Measurements from ENCODE around the gene STUM.
"Not testable (repeated sequence)": the region's sequence is repeated elsewhere in the genome, so short reads cannot be mapped to it uniquely, and the experiment has no call there.

Gene STUM

DNA sequence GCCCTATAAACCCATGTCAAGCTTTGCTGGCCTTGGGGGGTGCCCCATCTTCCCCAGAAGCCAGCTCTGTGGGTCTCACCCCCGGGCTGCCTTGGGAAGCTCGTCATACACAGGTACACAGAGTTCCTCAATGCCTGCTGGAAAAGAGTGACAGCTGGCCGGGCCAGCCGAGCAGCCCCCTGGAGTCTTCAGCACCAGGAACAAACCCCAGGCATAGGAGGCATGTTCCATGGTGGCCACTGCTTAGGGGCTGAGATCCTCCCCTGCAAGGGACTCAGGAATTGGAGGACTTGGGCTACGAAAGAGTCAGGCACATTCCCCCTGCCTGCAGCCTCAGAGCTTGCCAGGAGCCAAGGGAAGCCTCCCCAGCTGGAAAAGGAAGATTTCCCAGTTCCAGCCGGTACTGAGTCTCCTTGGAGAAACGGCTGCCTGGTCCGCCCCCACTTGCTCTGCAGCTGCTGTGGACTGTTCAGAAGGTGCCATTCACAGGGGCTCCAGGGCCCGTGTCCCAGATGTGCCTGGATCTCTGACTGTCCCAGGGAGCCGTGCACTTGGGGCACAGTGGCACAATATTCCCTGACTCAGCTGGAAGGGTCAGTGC, 89.5 kb downstream of the STUM start:
- DNase-seq (ENCODE audit: extremely low spot score) = no peak
- ChIA-PET POLR2A (no interaction called here), CTCF (interaction anchor here (0.7 to 1.5 kb wide), 2 partner anchors 12 to 26 kb away, joined by 3 to 7 read pairs; no protein-coding TSS in a partner anchor)
- no peak for TF ChIP-seq FOXM1 (IDR thresholded peaks at IDR 0.05; ENCODE audit: borderline replicate concordance)
- TF ChIP-seq LEF1 (IDR thresholded peaks at IDR 0.05; ENCODE audit: borderline replicate concordance) = no peak
- TF ChIP-seq ELF4 (IDR thresholded peaks at IDR 0.05) = no peak
- no peak for TF ChIP-seq SUZ12 (IDR thresholded peaks at IDR 0.05)
- no peak for TF ChIP-seq ARNT (IDR thresholded peaks at IDR 0.05)
- no peak for TF ChIP-seq FOXK2 (IDR thresholded peaks at IDR 0.05)
- TF ChIP-seq ZNF384 (IDR thresholded peaks at IDR 0.05) = no peak
- TF ChIP-seq FOXA1 (IDR thresholded peaks at IDR 0.05) = no peak
- no peak for TF ChIP-seq L3MBTL2 (conservative IDR thresholded peaks at IDR 0.05)
- no peak for TF ChIP-seq HDGF (IDR thresholded peaks at IDR 0.05; ENCODE audit: borderline replicate concordance)
- no peak for TF ChIP-seq SP1 (IDR thresholded peaks at IDR 0.05)
- TF ChIP-seq CTBP1 (IDR thresholded peaks at IDR 0.05; ENCODE audit: borderline replicate concordance) = no peak
- no peak for TF ChIP-seq NFRKB (IDR thresholded peaks at IDR 0.05)
- TF ChIP-seq, protein P1, sequence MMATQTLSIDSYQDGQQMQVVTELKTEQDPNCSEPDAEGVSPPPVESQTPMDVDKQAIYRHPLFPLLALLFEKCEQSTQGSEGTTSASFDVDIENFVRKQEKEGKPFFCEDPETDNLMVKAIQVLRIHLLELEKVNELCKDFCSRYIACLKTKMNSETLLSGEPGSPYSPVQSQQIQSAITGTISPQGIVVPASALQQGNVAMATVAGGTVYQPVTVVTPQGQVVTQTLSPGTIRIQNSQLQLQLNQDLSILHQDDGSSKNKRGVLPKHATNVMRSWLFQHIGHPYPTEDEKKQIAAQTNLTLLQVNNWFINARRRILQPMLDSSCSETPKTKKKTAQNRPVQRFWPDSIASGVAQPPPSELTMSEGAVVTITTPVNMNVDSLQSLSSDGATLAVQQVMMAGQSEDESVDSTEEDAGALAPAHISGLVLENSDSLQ (IDR thresholded peaks at IDR 0.05) = no peak

- ChIA-PET CTCF (interaction anchor here (0.7 kb wide), 3 partner anchors 26 to 670 kb away, joined by 3 to 4 read pairs (median 3); no protein-coding TSS in a partner anchor), POLR2A (no interaction called here)
- TF ChIP-seq L3MBTL2 (conservative IDR thresholded peaks at IDR 0.05) (no peak), ELF4 (IDR thresholded peaks at IDR 0.05) (no peak), HDGF (IDR thresholded peaks at IDR 0.05; ENCODE audit: borderline replicate concordance) (no peak), ARNT (IDR thresholded peaks at IDR 0.05) (no peak), FOXM1 (IDR thresholded peaks at IDR 0.05; ENCODE audit: borderline replicate concordance) (no peak), ZNF384 (IDR thresholded peaks at IDR 0.05) (no peak), NFRKB (IDR thresholded peaks at IDR 0.05) (no peak), SUZ12 (IDR thresholded peaks at IDR 0.05) (no peak), CTBP1 (IDR thresholded peaks at IDR 0.05; ENCODE audit: borderline replicate concordance) (no peak), LEF1 (IDR thresholded peaks at IDR 0.05; ENCODE audit: borderline replicate concordance) (no peak), FOXK2 (IDR thresholded peaks at IDR 0.05) (no peak), SP1 (IDR thresholded peaks at IDR 0.05) (no peak), BHLHE40 (IDR thresholded peaks at IDR 0.05; ENCODE audit: borderline replicate concordance) (no peak), TARDBP (IDR thresholded peaks at IDR 0.05) (no peak), FOXA1 (IDR thresholded peaks at IDR 0.05) (no peak)
- TF ChIP-seq, protein P1 (IDR thresholded peaks at IDR 0.05) = no peak
- no peak for DNase-seq (ENCODE audit: extremely low spot score)
Measured at GRCh38 chr1:226638608-226639007, 90.0 kb downstream of the STUM start.

DNA sequence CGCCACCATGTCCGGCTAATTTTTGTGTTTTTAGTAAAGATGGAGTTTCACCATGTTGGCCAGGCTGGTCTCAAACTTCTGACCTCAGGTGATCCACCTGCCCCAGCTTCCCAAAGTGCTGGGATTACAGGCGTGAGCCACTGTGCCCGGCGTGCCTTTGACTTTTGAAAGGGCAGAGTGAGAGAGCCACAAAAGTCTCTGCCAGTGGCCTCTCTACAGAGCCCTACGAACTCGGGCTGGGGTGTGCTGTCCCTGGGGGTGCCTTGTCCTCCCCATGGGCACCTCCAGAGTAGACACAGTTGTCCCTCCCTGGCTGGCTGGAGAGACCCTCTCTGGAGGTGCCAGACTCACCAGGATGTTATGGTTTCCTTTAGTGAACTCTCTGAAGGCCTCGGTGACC, 90.6 kb downstream of the STUM start:
- POLR2A ChIA-PET = not testable (repeated sequence)
- CTCF ChIA-PET = interaction anchor here (0.7 kb wide), 2 partner anchors 189 to 669 kb away, joined by 3 to 4 read pairs; no protein-coding TSS in a partner anchor

GRCh38 chr1:226639631-226640061, 91.1 kb downstream of the STUM start:
- TF ChIP-seq ELF4 (IDR thresholded peaks at IDR 0.05) = no peak
- TF ChIP-seq, protein P1 (IDR thresholded peaks at IDR 0.05) = no peak
- TF ChIP-seq SP1 (IDR thresholded peaks at IDR 0.05) = no peak
- no peak for TF ChIP-seq CTBP1 (IDR thresholded peaks at IDR 0.05; ENCODE audit: borderline replicate concordance)
- no peak for TF ChIP-seq FOXA1 (IDR thresholded peaks at IDR 0.05)
- TF ChIP-seq HDGF (IDR thresholded peaks at IDR 0.05; ENCODE audit: borderline replicate concordance) = no peak
- no peak for TF ChIP-seq TARDBP (IDR thresholded peaks at IDR 0.05)
- ChIA-PET POLR2A (interaction anchor here (1.3 kb wide), 1 partner anchor 175 kb away, joined by 3 read pairs; no protein-coding TSS in a partner anchor), CTCF (no interaction called here)
- no peak for DNase-seq (ENCODE audit: extremely low spot score)

More for the DNA sequence above, 90.6 kb downstream of the STUM start:
- not testable (repeated sequence) for DNase-seq (ENCODE audit: extremely low spot score)

DNA sequence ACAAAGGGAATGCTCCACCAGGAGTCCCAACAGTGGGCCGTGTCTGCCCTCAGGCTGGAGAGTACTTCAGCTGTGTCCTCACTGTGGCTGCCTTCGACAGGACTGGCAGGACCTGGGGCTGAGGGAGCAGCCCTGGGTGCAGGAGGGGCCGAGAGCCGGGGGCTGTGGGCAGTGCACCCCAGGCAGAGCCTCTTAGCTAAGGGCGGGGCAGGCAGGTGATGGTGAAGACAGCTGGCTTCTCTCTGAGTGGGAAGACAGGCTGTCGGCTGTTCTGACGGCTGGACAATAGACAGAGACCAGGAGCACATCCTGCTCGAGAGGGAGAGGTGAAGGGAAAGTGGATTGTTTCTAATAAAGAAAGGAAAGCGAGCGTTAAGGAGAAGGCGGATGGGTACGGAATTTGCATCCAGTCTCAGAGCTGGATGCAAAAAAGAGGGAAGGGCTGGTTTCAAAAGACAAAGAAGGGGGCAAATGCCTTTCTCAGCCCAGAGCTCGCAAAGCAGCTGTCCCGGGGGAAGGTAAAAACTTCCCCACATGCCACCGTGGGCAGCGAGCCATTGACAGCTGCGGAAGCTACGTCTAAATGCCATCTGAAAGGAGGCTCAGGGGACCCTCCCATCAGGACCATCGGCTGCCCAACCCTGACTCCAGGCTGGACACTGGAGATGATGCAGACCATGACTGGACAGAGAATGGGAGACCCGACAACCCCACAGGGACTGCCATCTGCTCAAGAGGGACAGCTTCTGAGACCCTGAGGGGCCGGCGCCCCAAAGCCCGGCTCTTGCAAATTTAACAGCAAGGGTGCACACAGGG, 92.0 kb downstream of the STUM start:
- POLR2A ChIA-PET = interaction anchor here (1.3 kb wide), 1 partner anchor 174 kb away, joined by 3 read pairs; no protein-coding TSS in a partner anchor
- no peak for DNase-seq (ENCODE audit: extremely low spot score)
- TF ChIP-seq, protein P1 (IDR thresholded peaks at IDR 0.05) = no peak
- CTCF ChIA-PET = interaction anchor here (2.2 kb wide), 1 partner anchor 14 kb away, joined by 11 read pairs; no protein-coding TSS in a partner anchor

Measured in HEK293T (cell line).